Thymus (tissue), 11 donors: Measurements from ENCODE around the gene EPHB1. TPM values are rescaled to one million over a fixed set of nuclear protein-coding genes. Genes with fewer than 3 reads are reported as not detected.
A peak's percentile ranks its signal among the peaks of the same experiment; 100 is the strongest.

Source experiments
- DNase-seq, 9 donors: peaks; one replicate each; pipeline ENCODE4 v3.0.0-alpha.2; 2013; ENCODE audit warnings: low spot score in 9 of 9, low read depth in 6 of 9, missing footprints in 1 of 9
- H3K27ac ChIP-seq, 2 donors: one replicate each; pipeline ENCODE4 v1.5.1; 2013; ENCODE audit warnings: control low read depth in 1 of 2, low read depth in 1 of 2, low read length in 1 of 2, mild to moderate bottlenecking in 1 of 2, moderate library complexity in 1 of 2
- H3K27me3 ChIP-seq, 2 donors: one replicate each; pipeline ENCODE4 v1.5.1; 2013; ENCODE audit warnings: low read length in 1 of 2; ENCODE audit not compliant: control insufficient read depth in 2 of 2, insufficient read depth in 1 of 2
- H3K36me3 ChIP-seq, 2 donors: one replicate each; pipeline ENCODE4 v1.5.1; 2013; ENCODE audit warnings: low read length in 1 of 2, mild to moderate bottlenecking in 1 of 2, moderate library complexity in 1 of 2; ENCODE audit not compliant: control insufficient read depth in 2 of 2, insufficient read depth in 2 of 2
- H3K4me1 ChIP-seq, 2 donors: one replicate each; pipeline ENCODE4 v1.5.1; 2013; ENCODE audit warnings: low read length in 2 of 2; ENCODE audit not compliant: control insufficient read depth in 2 of 2, insufficient read depth in 2 of 2
- H3K4me3 ChIP-seq, 2 donors: one replicate each; pipeline ENCODE4 v1.5.1; 2013; ENCODE audit warnings: low read length in 2 of 2, control low read depth in 1 of 2, mild to moderate bottlenecking in 1 of 2
- H3K9me3 ChIP-seq, 2 donors: one replicate each; pipeline ENCODE4 v1.5.1; 2013; ENCODE audit warnings: low read length in 1 of 2, mild to moderate bottlenecking in 1 of 2; ENCODE audit not compliant: control insufficient read depth in 2 of 2, insufficient read depth in 1 of 2
- WGBS: extraction: QIAGEN DNeasy Blood & Tissue Kit; methylation state at CpG from one replicate; pipeline ENCODE4 v1.1.7; 2013; 5-methylcytosine and 5-hydroxymethylcytosine counted together
- polyA plus RNA-seq: library from polyadenylated mRNA; stranded (reverse); fragments of 200-250 nt; gene quantifications from one replicate; pipeline ENCODE4 v1.2.3, GENCODE V29; 2013
- total RNA-seq: library from RNA; stranded (reverse); fragments of 120-200 nt; gene quantifications from one replicate; pipeline ENCODE4 v1.2.4, GENCODE V29; 2013
- donor health status: healthy.

EPHB1 gene
- total and polyA plus RNA-seq, 2 donors, result 0.46 to 0.66 TPM

DNA sequence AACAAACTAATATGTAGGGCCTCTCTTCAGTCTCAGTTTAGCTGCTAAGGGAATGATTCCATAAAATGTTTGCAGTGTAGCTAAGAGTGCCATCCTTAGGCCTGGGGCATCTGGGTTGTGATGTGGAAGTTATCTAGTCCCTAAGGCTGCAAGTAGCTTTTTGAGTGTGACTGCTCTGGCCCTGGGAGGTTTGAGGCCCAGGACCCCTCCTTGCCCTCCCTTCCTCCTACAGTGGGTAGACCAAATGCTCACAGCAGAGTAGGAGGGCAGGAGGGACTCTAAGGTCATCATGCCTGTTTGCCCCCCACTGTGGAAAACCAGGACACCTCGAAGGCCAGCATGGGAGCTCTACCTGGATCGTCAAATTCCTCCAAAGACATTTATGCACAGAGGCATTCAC, 115.0 kb downstream of the EPHB1 start:
- Histone ChIP-seq H3K4me3 (no peak overlapping the region), H3K36me3 (no peaks in the 10 kb centered on the region), H3K27ac (no peak overlapping the region), H3K9me3 (no peaks in the 10 kb centered on the region), H3K27me3 (no peaks in the 10 kb centered on the region), H3K4me1 (peaks cover 0 to 7% of the 10 kb centered on the region in 2 donors)
- DNase-seq, result no peak
- WGBS, result 96% methylated on average over 2 of the region's 2 CpGs

DNA sequence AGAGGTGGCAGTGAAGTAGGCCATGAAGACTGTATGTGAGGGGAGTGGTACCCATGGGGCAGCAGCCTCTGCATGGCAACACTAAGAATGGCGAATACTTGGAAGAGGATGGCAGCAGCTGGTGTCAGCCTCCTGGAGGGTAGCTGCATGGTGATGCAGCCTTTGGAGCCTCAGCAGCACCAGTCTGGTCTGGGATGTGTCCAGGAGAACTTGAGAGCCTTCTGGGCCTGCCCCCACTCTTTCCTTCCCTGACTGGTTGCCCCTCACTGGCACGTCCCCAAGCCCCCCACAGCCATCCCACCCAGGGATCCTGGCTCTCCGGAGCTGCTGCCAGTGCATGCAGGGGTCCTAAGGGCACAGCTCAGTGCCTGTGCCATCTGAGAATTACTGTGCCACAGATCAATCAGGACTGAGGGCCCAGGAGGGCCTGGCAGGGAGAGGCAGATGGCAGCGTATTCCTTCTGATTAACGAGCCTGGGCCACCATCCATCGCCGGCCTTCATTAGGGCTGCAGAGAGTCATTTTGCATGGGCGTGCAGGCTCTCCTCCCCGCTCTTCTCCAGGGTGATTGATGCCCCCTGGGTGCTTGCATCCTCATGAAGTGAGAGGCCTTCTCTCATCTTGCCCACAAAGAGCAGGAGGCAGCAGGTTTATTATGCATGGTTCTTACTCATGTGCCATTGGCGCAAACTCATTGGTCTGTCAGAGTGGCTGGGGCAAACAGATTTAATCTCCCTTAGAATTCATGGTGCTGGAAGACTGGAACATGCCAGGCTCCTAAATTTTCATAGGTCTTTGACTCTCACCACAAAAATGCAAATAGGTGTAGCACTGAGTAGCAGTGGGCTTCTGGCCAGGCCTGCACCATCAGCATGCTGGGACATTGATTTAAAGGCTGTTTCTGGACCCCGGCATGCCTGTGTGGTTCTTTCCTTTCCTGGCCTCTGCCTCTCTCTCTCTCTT, 116.8 kb downstream of the EPHB1 start:
- H3K27me3 ChIP-seq, result no peaks in the 10 kb centered on the region
- H3K27ac ChIP-seq, result no peak overlapping the region
- no peaks in the 10 kb centered on the region for H3K9me3 ChIP-seq
- H3K4me3 ChIP-seq, result no peak overlapping the region
- DNase-seq, result no peak
- 86% methylated on average over 11 of the region's 11 CpGs for WGBS
- H3K36me3 ChIP-seq, result no peaks in the 10 kb centered on the region
- H3K4me1 ChIP-seq, result no peaks in the 10 kb centered on the region

DNA sequence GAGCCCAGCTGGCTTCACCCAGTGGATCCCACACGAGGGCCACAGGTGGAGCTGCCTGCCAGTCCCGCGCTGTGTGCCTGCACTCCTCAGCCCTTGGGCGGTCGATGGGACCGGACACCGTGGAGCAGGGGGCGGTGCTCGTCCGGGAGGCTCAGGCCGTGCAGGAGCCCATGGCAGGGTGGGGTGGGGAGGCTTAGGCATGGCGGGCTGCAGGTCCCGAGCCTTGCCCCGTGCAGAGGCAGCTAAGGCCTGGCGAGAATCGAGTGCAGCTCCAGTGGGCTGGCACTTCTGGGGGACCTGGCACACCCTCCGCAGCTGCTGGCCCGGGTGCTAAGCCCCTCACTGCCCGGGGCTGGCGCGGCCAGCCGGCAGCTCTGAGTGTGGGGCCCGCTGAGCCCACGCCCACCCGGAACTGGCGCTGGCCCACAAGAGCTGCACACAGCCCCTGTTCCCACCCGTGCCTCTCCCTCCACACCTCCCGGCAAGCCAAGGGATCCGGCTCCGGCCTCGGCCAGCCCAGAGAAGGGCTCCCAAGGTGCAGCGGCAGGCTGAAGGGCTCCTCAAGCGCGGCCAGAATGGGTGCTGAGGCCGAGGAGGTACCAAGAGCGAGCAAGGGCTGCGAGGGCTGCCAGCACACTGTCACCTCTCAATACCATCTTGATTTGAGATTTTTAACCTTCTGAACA, 121.4 kb downstream of the EPHB1 start:
- H3K4me1 ChIP-seq, result no peaks in the 10 kb centered on the region
- DNase-seq, result no peak
- H3K27ac ChIP-seq, result no peak overlapping the region
- H3K9me3 ChIP-seq, result no peaks in the 10 kb centered on the region
- H3K4me3 ChIP-seq, result no peak overlapping the region
- H3K36me3 ChIP-seq, result no peaks in the 10 kb centered on the region
- H3K27me3 ChIP-seq, result no peaks in the 10 kb centered on the region
- 94% methylated on average over 37 of the region's 37 CpGs for WGBS

DNA sequence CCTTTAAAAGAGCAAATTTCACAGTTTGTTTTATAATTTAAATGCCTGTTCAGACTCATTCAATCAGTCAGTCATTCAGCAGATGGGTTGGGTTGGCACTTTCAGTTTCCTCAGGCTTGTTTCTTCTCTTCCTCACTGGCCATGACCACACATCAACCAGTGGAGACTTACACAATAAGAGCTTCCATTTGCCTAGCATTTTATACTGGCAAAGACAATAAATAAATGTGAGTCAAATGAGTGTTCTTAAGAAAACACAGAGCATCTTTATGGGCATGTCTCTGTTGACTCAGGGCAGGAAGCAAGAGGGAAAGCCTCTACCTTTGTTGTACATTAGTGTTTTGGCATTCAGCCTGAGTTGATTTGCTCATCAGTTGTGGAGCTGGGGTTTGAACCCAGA, 122.6 kb downstream of the EPHB1 start:
- no peaks in the 10 kb centered on the region for H3K4me1 ChIP-seq
- H3K36me3 ChIP-seq, result no peaks in the 10 kb centered on the region
- no peak for DNase-seq
- H3K4me3 ChIP-seq, result no peak overlapping the region
- H3K27ac ChIP-seq, result no peak overlapping the region
- H3K9me3 ChIP-seq, result no peaks in the 10 kb centered on the region
- H3K27me3 ChIP-seq, result no peaks in the 10 kb centered on the region

DNA sequence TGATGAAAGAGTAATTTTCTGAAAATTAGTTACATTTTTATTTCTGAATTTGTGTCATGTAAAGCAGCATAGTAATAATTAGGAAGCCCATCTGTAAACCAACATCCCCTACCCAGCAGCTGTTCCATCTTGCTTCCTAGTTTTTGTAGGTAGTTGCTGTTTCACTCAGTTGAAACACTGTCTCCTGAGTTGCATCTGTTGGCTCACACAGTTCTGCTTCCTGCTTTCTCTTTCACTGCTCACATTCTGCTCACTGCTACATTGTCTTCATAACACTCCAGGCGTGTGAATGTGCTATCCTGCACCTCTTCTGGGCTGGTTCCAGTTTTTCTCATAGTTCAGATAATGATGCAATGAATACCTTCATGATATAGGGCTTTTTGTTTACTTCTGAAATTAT, 123.4 kb downstream of the EPHB1 start:
- Histone ChIP-seq H3K36me3 (no peaks in the 10 kb centered on the region), H3K4me1 (no peaks in the 10 kb centered on the region), H3K9me3 (no peaks in the 10 kb centered on the region), H3K27me3 (no peaks in the 10 kb centered on the region), H3K27ac (no peak overlapping the region), H3K4me3 (no peak overlapping the region)
- DNase-seq, result peak in 1 of 9 donors; percentile 18
- 17% methylated on average over 1 of the region's 1 CpG for WGBS

DNA sequence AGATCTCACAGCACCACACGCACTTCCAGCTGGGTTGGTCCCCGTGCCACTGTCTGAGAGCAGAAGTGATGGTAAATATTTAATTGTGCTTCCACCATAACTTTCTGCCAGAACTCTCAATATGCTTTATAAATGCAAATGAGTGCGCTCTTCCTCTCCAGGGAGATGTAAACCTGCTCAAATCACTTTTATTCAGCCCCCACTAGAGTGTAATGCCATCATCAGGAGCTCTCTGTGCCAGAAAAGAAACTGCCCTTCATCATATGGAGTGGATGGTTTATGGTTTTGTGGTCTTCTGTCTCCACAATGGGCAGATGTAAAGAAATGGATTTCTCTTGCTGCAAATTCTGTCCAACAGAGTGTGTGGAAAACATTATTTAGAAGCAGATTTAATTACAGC, 127.0 kb downstream of the EPHB1 start:
- H3K27me3 ChIP-seq, result no peaks in the 10 kb centered on the region
- H3K36me3 ChIP-seq, result no peaks in the 10 kb centered on the region
- no peaks in the 10 kb centered on the region for H3K9me3 ChIP-seq
- H3K4me3 ChIP-seq, result no peak overlapping the region
- no peak overlapping the region for H3K27ac ChIP-seq
- 97% methylated on average over 3 of the region's 3 CpGs for WGBS
- H3K4me1 ChIP-seq, result no peaks in the 10 kb centered on the region
- no peak for DNase-seq

DNA sequence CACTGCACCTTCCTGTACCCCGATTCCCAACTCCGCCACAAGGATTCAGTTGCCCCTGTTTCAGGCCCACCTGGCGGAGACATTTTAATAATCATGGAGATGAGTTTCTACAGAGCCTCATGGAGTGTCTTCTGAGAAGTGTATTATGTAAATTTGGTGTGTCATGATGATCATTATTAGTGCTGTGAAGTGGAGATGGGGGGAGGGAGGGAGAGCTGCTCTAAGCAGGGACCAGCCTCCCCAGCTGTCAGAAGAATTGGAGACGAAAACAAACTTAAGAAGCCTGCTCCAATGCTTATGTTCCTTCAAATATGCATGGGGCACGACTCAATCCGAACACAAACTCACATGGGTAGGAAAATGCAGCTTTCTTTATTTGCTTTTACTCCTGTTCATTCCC, 127.8 kb downstream of the EPHB1 start:
- Histone ChIP-seq H3K9me3 (no peaks in the 10 kb centered on the region), H3K36me3 (no peaks in the 10 kb centered on the region), H3K27me3 (no peaks in the 10 kb centered on the region), H3K27ac (no peak overlapping the region), H3K4me1 (peaks cover 0 to 3% of the 10 kb centered on the region in 2 donors), H3K4me3 (no peak overlapping the region)
- 96% methylated on average over 6 of the region's 6 CpGs for WGBS
- no peak for DNase-seq

DNA sequence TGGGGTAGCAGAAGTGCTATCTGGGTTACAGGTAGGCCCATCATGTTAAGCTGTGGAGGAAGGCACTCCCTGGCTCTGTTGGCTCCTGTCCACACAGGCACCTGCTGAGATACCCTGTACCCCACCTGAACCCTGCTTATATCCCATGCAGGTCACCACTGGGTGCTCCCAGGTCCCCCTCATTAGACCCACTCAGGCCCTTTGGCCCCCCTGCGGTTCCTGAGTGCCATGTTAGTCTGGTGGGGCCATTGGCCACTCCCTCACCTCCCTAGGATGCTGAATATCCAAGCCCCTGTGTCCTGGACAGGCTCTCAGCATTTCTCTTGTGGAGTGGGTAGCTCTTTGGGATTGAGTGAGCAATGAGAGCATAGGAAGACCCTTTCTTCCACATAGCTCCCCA, 128.2 kb downstream of the EPHB1 start:
- H3K27me3 ChIP-seq, result no peaks in the 10 kb centered on the region
- WGBS, result 92% methylated on average over 1 of the region's 1 CpG
- H3K4me1 ChIP-seq, result peaks cover 0 to 6% of the 10 kb centered on the region in 2 donors
- no peaks in the 10 kb centered on the region for H3K36me3 ChIP-seq
- no peaks in the 10 kb centered on the region for H3K9me3 ChIP-seq
- H3K4me3 ChIP-seq, result no peak overlapping the region
- no peak overlapping the region for H3K27ac ChIP-seq
- no peak for DNase-seq

DNA sequence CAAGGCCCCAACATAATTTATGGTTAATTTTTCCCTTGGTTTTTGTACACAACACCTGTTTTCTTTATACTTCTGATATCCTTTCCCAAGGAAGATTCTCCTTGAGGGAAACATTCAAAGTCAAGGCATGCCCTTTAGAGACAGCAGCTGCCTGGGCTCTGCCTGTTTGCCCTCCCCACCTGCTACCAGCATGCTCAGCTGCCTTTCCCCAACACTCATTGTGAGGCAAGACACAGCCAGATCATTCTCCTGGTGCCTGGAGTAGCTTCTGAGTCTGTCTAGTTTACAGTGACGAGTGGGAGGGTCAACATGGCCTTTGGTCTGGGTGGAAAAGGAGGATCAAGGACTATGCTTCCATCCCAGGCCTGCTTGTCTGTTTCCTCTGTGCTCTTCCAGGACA, 132.5 kb downstream of the EPHB1 start:
- peaks cover 0 to 21% of the 10 kb centered on the region in 2 donors for H3K4me1 ChIP-seq
- no peak overlapping the region for H3K27ac ChIP-seq
- H3K9me3 ChIP-seq, result no peaks in the 10 kb centered on the region
- DNase-seq, result no peak
- no peaks in the 10 kb centered on the region for H3K27me3 ChIP-seq
- no peak overlapping the region for H3K4me3 ChIP-seq
- WGBS, result 90% methylated on average over 1 of the region's 1 CpG
- H3K36me3 ChIP-seq, result no peaks in the 10 kb centered on the region
